IMR-90 (cell line): ENCODE results near the gene TAPT1. TPM values are rescaled to one million over a fixed set of nuclear protein-coding genes. Genes with fewer than 3 reads are reported as not detected.

Source experiments
- ATAC-seq: fragments of 200-7000 bp; cut with Tn5 transposase; 2 replicates; pipeline ENCODE4 v1.9.1; 2020; ENCODE audit warnings: low read depth, mild to moderate bottlenecking, moderate library complexity
- BruUV-seq: library from RNA; stranded (reverse); fragments of 400-500 nt; replicated peaks from 2 replicates; lab custom pipeline; 2021; lab: Mats Ljungman, UMichigan
- CTCF ChIA-PET: fragments of 300-600 bp; formaldehyde crosslinking; extraction: SDS; loops from one replicate; lab custom pipeline; 2021; ENCODE audit warnings: antibody characterized with exemption; lab: Yijun Ruan, JAX
- POLR2A ChIA-PET: fragments of 300-600 bp; sonication (Branson Sonifier 250); formaldehyde crosslinking; loops from one replicate; lab custom pipeline; 2022; ENCODE audit warnings: antibody characterized with exemption; ENCODE audit not compliant: unreplicated experiment; lab: Charles Lee
- DNase-seq: peaks from one replicate; pipeline ENCODE4 v3.0.0; 2013
- H2AFZ ChIP-seq: replicated peaks from 2 replicates; pipeline ENCODE3; 2013; ENCODE audit warnings: low read length, mild to moderate bottlenecking; ENCODE audit not compliant: poor library complexity
- H2AK5ac ChIP-seq: 2 replicates; pipeline ENCODE4 v1.6.1; 2013; ENCODE audit warnings: low read depth, low read length, inconsistent platforms
- H2AK9ac ChIP-seq: replicated peaks from 2 replicates; pipeline ENCODE3; 2013; ENCODE audit warnings: mild to moderate bottlenecking, low read depth, low read length, moderate library complexity; ENCODE audit not compliant: poor library complexity
- H2BK120ac ChIP-seq: 2 replicates; pipeline ENCODE4 v1.6.1; 2013; ENCODE audit warnings: low read depth, low read length, inconsistent platforms
- H2BK15ac ChIP-seq: 3 replicates; pipeline ENCODE4 v1.6.1; 2013; ENCODE audit warnings: low read depth, low read length, inconsistent platforms
- H2BK20ac ChIP-seq: 2 replicates; pipeline ENCODE4 v1.6.1; 2013; ENCODE audit warnings: low read depth, mild to moderate bottlenecking, inconsistent platforms, low read length, moderate library complexity
- H2BK5ac ChIP-seq: 2 replicates; pipeline ENCODE4 v1.6.1; 2013; ENCODE audit warnings: mild to moderate bottlenecking, low read depth, low read length, inconsistent platforms; ENCODE audit not compliant: poor library complexity, severe bottlenecking
- H3K14ac ChIP-seq: replicated peaks from 2 replicates; pipeline ENCODE4 v1.6.1; 2013; ENCODE audit warnings: low read depth, low read length, inconsistent platforms
- H3K18ac ChIP-seq: 2 replicates; pipeline ENCODE4 v1.6.1; 2013; ENCODE audit warnings: low read depth, low read length, control low read depth
- H3K23ac ChIP-seq: 2 replicates; pipeline ENCODE4 v1.6.1; 2013; ENCODE audit warnings: low read depth, low read length, inconsistent platforms
- H3K27ac ChIP-seq: 2 replicates; pipeline ENCODE4 v1.5.1; 2013; ENCODE audit warnings: mild to moderate bottlenecking, control low read depth, low read length; ENCODE audit not compliant: insufficient read depth
- H3K27me3 ChIP-seq: 2 replicates; pipeline ENCODE4 v1.6.1; 2013; ENCODE audit warnings: low read length; ENCODE audit not compliant: control insufficient read depth, insufficient read depth
- H3K36me3 ChIP-seq: 2 replicates; pipeline ENCODE4 v1.6.1; 2013; ENCODE audit warnings: low read length, mixed read lengths; ENCODE audit not compliant: control insufficient read depth, insufficient read depth
- H3K4ac ChIP-seq: 2 replicates; pipeline ENCODE4 v1.6.1; 2013; ENCODE audit warnings: low read depth, low read length, inconsistent platforms
- H3K4me1 ChIP-seq: 2 replicates; pipeline ENCODE4 v1.6.1; 2013; ENCODE audit warnings: low read length, mixed read lengths; ENCODE audit not compliant: control insufficient read depth, insufficient read depth
- H3K4me2 ChIP-seq: 2 replicates; pipeline ENCODE4 v1.6.1; 2013; ENCODE audit warnings: low read depth, mild to moderate bottlenecking, control low read depth, low read length, moderate library complexity
- H3K4me3 ChIP-seq: 2 replicates; pipeline ENCODE4 v1.5.1; 2013; ENCODE audit warnings: low read depth, mild to moderate bottlenecking, control low read depth, low read length, moderate library complexity; ENCODE audit not compliant: insufficient read depth
- H3K56ac ChIP-seq: 2 replicates; pipeline ENCODE4 v1.6.1; 2013; ENCODE audit warnings: low read length, inconsistent platforms; ENCODE audit not compliant: insufficient read depth; ENCODE audit errors: extremely low read depth
- H3K79me1 ChIP-seq, 2 experiments: 2 replicates each; pipeline ENCODE4 v1.6.1; 2013; ENCODE audit warnings: low read length in 2 of 2, inconsistent platforms in 1 of 2, low read depth in 1 of 2
- H3K9ac ChIP-seq: 2 replicates; pipeline ENCODE4 v1.6.1; 2013; ENCODE audit warnings: low read depth, low read length, control low read depth
- H3K9me1 ChIP-seq: 2 replicates; pipeline ENCODE4 v1.6.1; 2013; ENCODE audit warnings: low read length, inconsistent platforms; ENCODE audit not compliant: insufficient read depth
- H3K9me3 ChIP-seq: 2 replicates; pipeline ENCODE4 v1.6.1; 2013; ENCODE audit warnings: low read length; ENCODE audit not compliant: control insufficient read depth, insufficient read depth
- H4K20me1 ChIP-seq: 2 replicates; pipeline ENCODE4 v1.6.1; 2013; ENCODE audit warnings: low read length, inconsistent platforms; ENCODE audit not compliant: insufficient read depth
- H4K5ac ChIP-seq: 2 replicates; pipeline ENCODE4 v1.6.1; 2013; ENCODE audit warnings: mild to moderate bottlenecking, low read depth, low read length, control low read depth
- H4K8ac ChIP-seq, 2 experiments: 2 replicates each; pipeline ENCODE4 v1.6.1; 2013; ENCODE audit warnings: low read depth in 2 of 2, low read length in 2 of 2, control low read depth in 1 of 2, inconsistent platforms in 1 of 2
- H4K91ac ChIP-seq: 2 replicates; pipeline ENCODE4 v1.6.1; 2013; ENCODE audit warnings: low read depth, low read length, inconsistent platforms; ENCODE audit not compliant: insufficient read depth
- BHLHE40 ChIP-seq: fragments of 150-350 bp; IDR thresholded peaks from 2 replicates; pipeline ENCODE4 v1.6.1; 2016; ENCODE audit warnings: mild to moderate bottlenecking, low read depth, low read length
- CEBPB ChIP-seq: IDR thresholded peaks from 2 replicates; pipeline ENCODE4 v1.6.1; 2012; ENCODE audit warnings: low read depth, low read length, improper control_type of control experiment
- CHD1 ChIP-seq: IDR thresholded peaks from 2 replicates; pipeline ENCODE4 v1.6.1; 2012; ENCODE audit warnings: low read depth, low read length, improper control_type of control experiment
- CTCF ChIP-seq: conservative IDR thresholded peaks from 2 replicates; pipeline ENCODE4 v1.5.1; 2012; ENCODE audit warnings: mild to moderate bottlenecking, low read depth, low read length, improper control_type of control experiment
- ELK1 ChIP-seq: fragments of 150-350 bp; IDR thresholded peaks from 2 replicates; pipeline ENCODE4 v1.6.1; 2016; ENCODE audit warnings: low read depth, mild to moderate bottlenecking, low read length, moderate library complexity, borderline replicate concordance
- FOS ChIP-seq: fragments of 150-350 bp; IDR thresholded peaks from 2 replicates; pipeline ENCODE4 v1.6.1; 2016; ENCODE audit warnings: low read depth, low read length
- MAFK ChIP-seq: IDR thresholded peaks from 2 replicates; pipeline ENCODE4 v1.6.1; 2012; ENCODE audit warnings: low read depth, low read length, improper control_type of control experiment
- MAZ ChIP-seq: IDR thresholded peaks from 2 replicates; pipeline ENCODE4 v1.6.1; 2012; ENCODE audit warnings: low read depth, mild to moderate bottlenecking, low read length, improper control_type of control experiment, moderate library complexity, borderline replicate concordance
- MXI1 ChIP-seq: IDR thresholded peaks from 2 replicates; pipeline ENCODE4 v1.6.1; 2012; ENCODE audit warnings: low read depth, mild to moderate bottlenecking, low read length, moderate library complexity, borderline replicate concordance
- NFE2L2 ChIP-seq: fragments of 150-350 bp; IDR thresholded peaks from 2 replicates; pipeline ENCODE4 v1.6.1; 2016; ENCODE audit warnings: low read depth, mild to moderate bottlenecking, low read length
- POLR2A ChIP-seq: IDR thresholded peaks from 2 replicates; pipeline ENCODE4 v1.6.1; 2012; ENCODE audit warnings: mild to moderate bottlenecking, low read depth, low read length
- RAD21 ChIP-seq: IDR thresholded peaks from 2 replicates; pipeline ENCODE4 v1.6.1; 2012; ENCODE audit warnings: low read length, improper control_type of control experiment
- RCOR1 ChIP-seq: IDR thresholded peaks from 2 replicates; pipeline ENCODE4 v1.6.1; 2012; ENCODE audit warnings: mild to moderate bottlenecking, low read length, improper control_type of control experiment; ENCODE audit not compliant: insufficient replicate concordance
- RFX5 ChIP-seq: IDR thresholded peaks from 2 replicates; pipeline ENCODE4 v1.8.0; 2012; ENCODE audit warnings: low read depth, mild to moderate bottlenecking, low read length, moderate library complexity
- SMC3 ChIP-seq: fragments of 150-350 bp; IDR thresholded peaks from 2 replicates; pipeline ENCODE4 v1.6.1; 2016; ENCODE audit warnings: low read depth, mild to moderate bottlenecking, antibody characterized with exemption, low read length, moderate library complexity
- USF2 ChIP-seq: fragments of 150-350 bp; IDR thresholded peaks from 2 replicates; pipeline ENCODE4 v1.6.1; 2017; ENCODE audit warnings: mild to moderate bottlenecking, antibody characterized with exemption, low read length, low read depth
- WGBS, 2 experiments: methylation state at CpG; one replicate each; pipeline versions ENCODE4 v1.1.5 to v1.1.7; 2013; ENCODE audit warnings: missing lambda C conversion rate in 2 of 2; ENCODE audit not compliant: insufficient read length in 1 of 2; ENCODE audit errors: extremely low coverage in 2 of 2; 5-methylcytosine and 5-hydroxymethylcytosine counted together
- dilution Hi-C: fragments of 300-500 bp; cut with HindIII; formaldehyde crosslinking; loops from one replicate; pipeline ENCODE4 v1.14.3; 2018; ENCODE audit warnings: low sequenced_read_pairs; ENCODE audit not compliant: unreplicated experiment
- in situ Hi-C: fragments of 300-500 bp; cut with MboI; formaldehyde crosslinking; loops from 3 replicates; pipeline ENCODE4 v1.14.3; 2019; ENCODE audit warnings: low sequenced_read_pairs, inconsistent platforms, mixed read lengths
- intact Hi-C: fragments of 100-400 bp; cut with micrococcal nuclease; formaldehyde crosslinking; loops from 2 replicates; pipeline ENCODE4 v1.10.0; 2022
- polyA plus RNA-seq, 3 experiments: library from polyadenylated mRNA; depleted of rRNA; stranded (reverse); fragments of >200 nt; gene quantifications; 2 replicates each; pipeline ENCODE4 v1.2.3, GENCODE V29; 2012; ENCODE audit warnings: low replicate concordance in 1 of 3
- total RNA-seq: library from RNA; depleted of rRNA; stranded (reverse); fragments of >200 nt; gene quantifications from 2 replicates; pipeline ENCODE4 v1.2.3, GENCODE V29; 2012

TAPT1 gene
- total and polyA plus RNA-seq, 2 of the 4 experiments (the other 2 are of a cell fraction), result 5.6 to 12.2 TPM

- Histone ChIP-seq H3K9me1 (no peaks in the 10 kb centered on the region), H2BK120ac (no peak overlapping the region), H3K79me1 (no peaks in the 10 kb centered on the region), H2AFZ (no peak overlapping the region), H3K23ac (no peak overlapping the region), H3K14ac (no peak overlapping the region), H3K4me1 (no peaks in the 10 kb centered on the region), H2AK5ac (no peak overlapping the region), H3K36me3 (no peaks in the 10 kb centered on the region), H2AK9ac (no peak overlapping the region), H3K56ac (no peak overlapping the region), H3K27me3 (peaks cover 3% of the 10 kb centered on the region; the same call in 1 of the 2 replicates), H3K9me3 (no peaks in the 10 kb centered on the region), H4K20me1 (no peaks in the 10 kb centered on the region), H3K4me2 (no peak overlapping the region), H3K9ac (no peak overlapping the region), H4K91ac (no peak overlapping the region), H4K8ac (no peak overlapping the region), H2BK5ac (no peak overlapping the region), H3K4ac (no peak overlapping the region), H2BK20ac (no peak overlapping the region), H3K4me3 (no peak overlapping the region), H3K18ac (no peak overlapping the region), H4K5ac (no peak overlapping the region), H2BK15ac (no peak overlapping the region), H3K27ac (no peak overlapping the region)
- ATAC-seq (no peak), DNase-seq (no peak)
- POLR2A ChIA-PET, result interaction anchor here (0.5 kb wide), 1 partner anchor 8 kb away, joined by 3 read pairs; no protein-coding TSS in a partner anchor
- TF ChIP-seq RFX5 (no peak), RAD21 (no peak), CEBPB (no peak), MAFK (no peak), MAZ (no peak), NFE2L2 (no peak), MXI1 (no peak), CHD1 (no peak), USF2 (no peak), RCOR1 (no peak), SMC3 (no peak), CTCF (no peak), ELK1 (no peak), BHLHE40 (no peak), FOS (no peak), POLR2A (no peak)
- no TSS peak for BruUV-seq
- dilution Hi-C loops, result no loop called here
- in situ Hi-C loops, result no loop called here
- CTCF ChIA-PET, result no interaction called here
- 59 to 100% methylated on average over 2 to 3 of the region's 5 CpGs for WGBS, 2 experiments
- intact Hi-C loops, result no loop called here
Measured at GRCh38 chr4:16236402-16237023, 10.2 kb upstream of the TAPT1 start.
